ENCODE data around the gene AMOTL1.
"Not testable (repeated sequence)": the region's sequence is repeated elsewhere in the genome, so short reads cannot be mapped to it uniquely, and the experiment has no call there.

AMOTL1 gene

GRCh38 chr11:94795476-94796189 is 27.5 kb downstream of the AMOTL1 start:
- no peak for DNase-seq

GRCh38 chr11:94796190-94796580 is 28.0 kb downstream of the AMOTL1 start:
- DNase-seq, result no peak

GRCh38 chr11:94796863-94797262 is 28.7 kb downstream of the AMOTL1 start:
- no peak for DNase-seq

GRCh38 chr11:94799726-94800125 is 31.6 kb downstream of the AMOTL1 start:
- DNase-seq, result no peak

- DNase-seq, result no peak
These were observed 32.3 kb downstream of the AMOTL1 start for GRCh38 chr11:94800414-94800813.

GRCh38 chr11:94801866-94802460 is 33.8 kb downstream of the AMOTL1 start:
- DNase-seq, result no peak

- no peak for DNase-seq
These were observed 34.3 kb downstream of the AMOTL1 start for GRCh38 chr11:94802501-94802900.

GRCh38 chr11:94803491-94803890 is 35.3 kb downstream of the AMOTL1 start:
- DNase-seq, result no peak

- DNase-seq, result no peak
These were observed 36.7 kb downstream of the AMOTL1 start for GRCh38 chr11:94804874-94805273.

GRCh38 chr11:94806014-94806413 is 37.9 kb downstream of the AMOTL1 start:
- DNase-seq, result no peak

GRCh38 chr11:94806419-94806818 is 38.3 kb downstream of the AMOTL1 start:
- no peak for DNase-seq

- no peak for DNase-seq
These were observed 41.1 kb downstream of the AMOTL1 start for GRCh38 chr11:94809251-94809650.

GRCh38 chr11:94812724-94813720 is 44.9 kb downstream of the AMOTL1 start:
- DNase-seq, result not testable (repeated sequence)

- no peak for DNase-seq
These were observed 46.3 kb downstream of the AMOTL1 start for GRCh38 chr11:94814272-94814976.

GRCh38 chr11:94815705-94816344 is 47.7 kb downstream of the AMOTL1 start:
- no peak for DNase-seq

GRCh38 chr11:94820480-94820879 is 52.3 kb downstream of the AMOTL1 start:
- no peak for DNase-seq

- DNase-seq, result no peak
These were observed 53.3 kb downstream of the AMOTL1 start for GRCh38 chr11:94821439-94821838.

- DNase-seq, result no peak
These were observed 53.9 kb downstream of the AMOTL1 start for GRCh38 chr11:94822080-94822479.

GRCh38 chr11:94823102-94823732 is 55.1 kb downstream of the AMOTL1 start:
- DNase-seq, result no peak

- DNase-seq, result no peak
These were observed 56.9 kb downstream of the AMOTL1 start for GRCh38 chr11:94825031-94825430.

- no peak for DNase-seq
These were observed 57.3 kb downstream of the AMOTL1 start for GRCh38 chr11:94825481-94825880.

- DNase-seq, result no peak
These were observed 58.3 kb downstream of the AMOTL1 start for GRCh38 chr11:94826415-94826814.
